Mucosa of rectum (tissue), 2 donors: ENCODE measurements around the gene ANKMY2.

Experiments
- H3K27ac ChIP-seq, 2 donors: one replicate each; pipeline ENCODE4 v1.7.0; 2013; ENCODE audit warnings: inconsistent platforms in 2 of 2, low read depth in 2 of 2, low read length in 2 of 2
- H3K27me3 ChIP-seq, 2 donors: one replicate each; pipeline ENCODE4 v1.7.0; 2013; ENCODE audit warnings: low read length in 2 of 2; ENCODE audit not compliant: control insufficient read depth in 2 of 2, insufficient read depth in 2 of 2
- H3K36me3 ChIP-seq, 2 donors: one replicate each; pipeline ENCODE4 v1.7.0; 2013; ENCODE audit warnings: low read length in 2 of 2; ENCODE audit not compliant: control insufficient read depth in 2 of 2, insufficient read depth in 2 of 2
- H3K4me1 ChIP-seq, 2 donors: one replicate each; pipeline ENCODE4 v1.7.0; 2013; ENCODE audit warnings: low read length in 2 of 2, mild to moderate bottlenecking in 1 of 2; ENCODE audit not compliant: control insufficient read depth in 2 of 2, insufficient read depth in 2 of 2
- H3K4me3 ChIP-seq, 2 donors: one replicate each; pipeline ENCODE4 v1.7.0; 2013; ENCODE audit warnings: low read length in 2 of 2
- H3K9ac ChIP-seq, 2 donors: one replicate each; pipeline ENCODE4 v1.7.0; 2013; ENCODE audit warnings: low read length in 2 of 2, low read depth in 1 of 2, mild to moderate bottlenecking in 1 of 2
- H3K9me3 ChIP-seq, 2 donors: one replicate each; pipeline ENCODE4 v1.7.0; 2013; ENCODE audit warnings: low read length in 2 of 2; ENCODE audit not compliant: control insufficient read depth in 2 of 2
- donor health status: healthy.
- donor health status: Normal muscosa, but diverticular disease.

The ANKMY2 gene

DNA sequence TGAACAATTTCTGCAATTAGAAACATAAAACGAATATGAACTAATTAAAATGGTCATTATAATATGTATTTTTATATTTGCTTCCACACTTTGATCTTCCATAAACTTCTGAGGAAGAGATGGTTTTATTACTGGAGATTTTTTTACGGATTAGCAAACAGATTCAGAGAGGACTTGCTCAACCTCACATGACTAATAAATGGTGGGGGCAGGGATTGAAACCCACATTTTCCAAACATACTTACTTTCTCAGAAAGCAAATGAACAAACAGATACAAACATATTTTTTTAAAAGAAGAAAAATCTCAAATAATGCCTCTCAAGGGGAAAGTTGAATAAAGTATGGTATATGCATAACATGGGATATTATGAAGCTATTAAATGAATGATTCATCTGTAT lies 18.3 kb downstream of the ANKMY2 start:
- H3K27me3 ChIP-seq: no peaks in the 10 kb centered on the region
- no peaks in the 10 kb centered on the region for H3K4me1 ChIP-seq
- no peak overlapping the region for H3K9ac ChIP-seq
- H3K9me3 ChIP-seq: no peaks in the 10 kb centered on the region
- H3K4me3 ChIP-seq: no peak overlapping the region
- H3K27ac ChIP-seq: no peak overlapping the region
- H3K36me3 ChIP-seq: peaks cover 7 to 32% of the 10 kb centered on the region in 2 donors

DNA sequence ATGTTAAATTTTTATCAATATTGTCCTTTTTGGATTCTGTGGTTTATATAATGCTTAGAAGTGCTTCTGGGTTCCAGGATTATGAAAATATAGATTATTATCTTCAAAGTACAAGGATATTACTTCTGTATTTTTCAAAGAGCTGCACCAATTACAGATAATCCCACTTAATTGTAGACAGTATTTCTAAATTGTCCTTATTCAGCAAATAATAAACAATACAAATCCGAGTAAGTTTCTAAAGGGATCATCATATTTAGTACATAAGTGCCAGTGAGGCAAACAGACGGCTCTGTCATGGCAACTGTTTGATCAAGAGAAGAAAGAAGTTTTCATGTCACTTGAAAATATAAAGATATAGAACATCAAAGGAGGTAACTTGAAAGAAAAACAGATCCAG lies 19.2 kb downstream of the ANKMY2 start:
- H3K9me3 ChIP-seq: no peaks in the 10 kb centered on the region
- H3K27me3 ChIP-seq: no peaks in the 10 kb centered on the region
- H3K36me3 ChIP-seq: peaks cover 9 to 32% of the 10 kb centered on the region in 2 donors
- no peaks in the 10 kb centered on the region for H3K4me1 ChIP-seq
- no peak overlapping the region for H3K27ac ChIP-seq
- no peak overlapping the region for H3K9ac ChIP-seq
- H3K4me3 ChIP-seq: no peak overlapping the region

DNA sequence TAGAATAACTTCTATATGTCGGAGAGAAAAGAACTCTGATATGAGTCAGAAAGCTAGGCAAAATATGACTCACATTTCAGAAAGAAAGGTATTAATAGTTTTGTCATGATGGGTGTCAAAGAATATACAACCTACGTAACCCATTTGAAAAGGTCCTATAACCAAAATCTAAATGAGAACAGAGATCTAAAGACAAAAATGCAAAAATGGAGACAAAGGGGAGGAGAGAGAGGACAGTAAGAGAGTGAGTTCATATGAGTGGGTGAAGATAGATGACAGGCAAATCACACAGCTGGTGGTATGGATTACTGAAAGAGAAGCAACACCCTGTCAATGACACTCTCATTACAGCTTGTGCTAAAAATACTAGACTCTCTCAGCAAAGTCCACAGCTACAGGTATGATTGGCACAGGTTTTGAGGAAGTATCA lies 25.6 kb downstream of the ANKMY2 start:
- Histone ChIP-seq H3K27ac (no peak overlapping the region), H3K9me3 (no peaks in the 10 kb centered on the region), H3K36me3 (peaks cover 32 to 34% of the 10 kb centered on the region in 2 donors), H3K9ac (no peak overlapping the region), H3K27me3 (no peaks in the 10 kb centered on the region), H3K4me1 (no peaks in the 10 kb centered on the region), H3K4me3 (no peak overlapping the region)

DNA sequence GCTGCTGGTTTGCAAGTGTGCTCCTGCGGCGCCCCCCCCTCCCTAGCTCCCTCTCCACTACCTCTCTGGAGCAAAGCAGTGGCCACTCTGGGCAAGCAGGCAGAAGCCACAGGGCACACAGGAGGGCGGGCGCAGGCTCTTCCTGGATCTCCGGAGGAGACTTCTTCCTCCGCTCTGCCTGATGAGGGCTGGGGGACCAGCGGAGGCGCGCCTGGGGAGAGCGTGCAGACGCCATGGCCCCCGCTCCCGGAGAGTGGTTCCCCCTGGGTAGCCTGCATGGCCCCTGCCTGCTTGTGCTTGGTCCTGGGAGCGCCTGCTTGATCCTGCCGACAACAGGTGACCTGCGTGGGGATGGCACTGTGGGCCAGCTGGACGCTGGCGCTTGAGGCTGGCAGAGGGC lies 29.0 kb downstream of the ANKMY2 start:
- H3K27me3 ChIP-seq: no peaks in the 10 kb centered on the region
- H3K4me3 ChIP-seq: no peak overlapping the region
- peaks cover 0 to 4% of the 10 kb centered on the region in 2 donors for H3K4me1 ChIP-seq
- no peaks in the 10 kb centered on the region for H3K9me3 ChIP-seq
- no peak overlapping the region for H3K9ac ChIP-seq
- peaks cover 23 to 36% of the 10 kb centered on the region in 2 donors for H3K36me3 ChIP-seq
- H3K27ac ChIP-seq: no peak overlapping the region

DNA sequence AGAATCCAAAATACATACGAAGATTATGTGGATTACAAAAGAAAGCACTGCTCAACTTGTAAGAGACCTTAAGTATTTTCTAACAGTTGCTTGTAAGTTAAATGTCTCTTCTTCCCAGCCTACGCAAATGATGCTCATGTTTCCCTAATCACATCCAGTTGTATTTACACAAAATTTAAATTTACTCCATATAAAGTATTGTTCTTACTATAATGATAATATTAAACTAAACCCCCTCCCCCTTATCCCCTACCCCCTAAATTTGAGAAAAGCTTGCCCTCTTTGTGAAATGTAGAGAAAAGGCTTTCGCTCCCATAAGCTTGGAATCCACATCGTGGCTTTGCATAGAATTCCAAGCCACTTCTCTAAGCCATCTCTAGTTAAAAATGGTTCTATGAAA lies 29.4 kb downstream of the ANKMY2 start:
- Histone ChIP-seq H3K4me1 (peaks cover 0 to 7% of the 10 kb centered on the region in 2 donors), H3K36me3 (peaks cover 22 to 31% of the 10 kb centered on the region in 2 donors), H3K27me3 (no peaks in the 10 kb centered on the region), H3K9ac (no peak overlapping the region), H3K9me3 (no peaks in the 10 kb centered on the region), H3K27ac (no peak overlapping the region), H3K4me3 (no peak overlapping the region)

DNA sequence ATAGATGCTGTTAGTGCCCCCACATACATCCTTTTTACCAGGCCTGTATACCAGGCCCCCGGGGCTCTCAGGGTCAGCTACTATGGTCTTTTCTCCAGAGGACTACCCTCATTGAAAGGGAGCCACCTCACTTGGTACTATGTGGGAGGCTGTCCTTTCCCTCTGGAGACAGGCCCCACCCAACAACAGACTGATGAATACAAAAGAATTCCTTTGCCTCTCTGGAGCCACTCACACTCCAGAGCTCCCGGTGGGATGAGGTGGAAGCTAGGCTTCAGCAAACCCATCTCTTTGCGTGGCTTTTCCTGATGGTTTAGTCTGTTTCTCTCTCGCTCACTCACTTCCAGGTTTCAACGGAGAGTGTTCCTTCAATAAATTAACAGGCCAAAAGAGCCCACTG lies 30.3 kb downstream of the ANKMY2 start:
- no peaks in the 10 kb centered on the region for H3K9me3 ChIP-seq
- peaks cover 21 to 28% of the 10 kb centered on the region in 2 donors for H3K36me3 ChIP-seq
- no peaks in the 10 kb centered on the region for H3K27me3 ChIP-seq
- H3K4me1 ChIP-seq: peaks cover 8 to 11% of the 10 kb centered on the region in 2 donors
- H3K9ac ChIP-seq: no peak overlapping the region
- H3K27ac ChIP-seq: no peak overlapping the region
- no peak overlapping the region for H3K4me3 ChIP-seq

DNA sequence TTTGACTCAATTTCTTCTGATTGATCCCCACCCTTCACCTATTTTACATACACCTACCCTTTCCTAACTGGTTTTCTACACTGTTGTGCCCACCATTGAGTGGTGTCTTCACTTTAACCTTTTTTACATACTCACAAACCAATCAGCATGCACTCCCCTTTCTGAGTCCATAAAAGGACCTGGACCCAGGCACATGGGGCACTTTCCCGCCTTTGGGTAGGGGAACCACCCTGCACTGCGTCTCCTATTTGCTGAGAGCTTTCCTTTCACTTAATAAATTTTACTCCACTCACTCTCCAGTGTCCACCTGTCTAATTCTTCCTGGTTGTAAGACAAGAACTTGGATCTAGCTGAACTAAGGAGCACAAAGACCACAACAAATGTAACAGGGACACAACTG lies 33.8 kb downstream of the ANKMY2 start:
- peaks cover 12 to 27% of the 10 kb centered on the region in 2 donors for H3K4me1 ChIP-seq
- no peaks in the 10 kb centered on the region for H3K9me3 ChIP-seq
- no peak overlapping the region for H3K27ac ChIP-seq
- H3K9ac ChIP-seq: no peak overlapping the region
- H3K36me3 ChIP-seq: peaks cover 20 to 27% of the 10 kb centered on the region in 2 donors
- no peaks in the 10 kb centered on the region for H3K27me3 ChIP-seq
- H3K4me3 ChIP-seq: no peak overlapping the region

DNA sequence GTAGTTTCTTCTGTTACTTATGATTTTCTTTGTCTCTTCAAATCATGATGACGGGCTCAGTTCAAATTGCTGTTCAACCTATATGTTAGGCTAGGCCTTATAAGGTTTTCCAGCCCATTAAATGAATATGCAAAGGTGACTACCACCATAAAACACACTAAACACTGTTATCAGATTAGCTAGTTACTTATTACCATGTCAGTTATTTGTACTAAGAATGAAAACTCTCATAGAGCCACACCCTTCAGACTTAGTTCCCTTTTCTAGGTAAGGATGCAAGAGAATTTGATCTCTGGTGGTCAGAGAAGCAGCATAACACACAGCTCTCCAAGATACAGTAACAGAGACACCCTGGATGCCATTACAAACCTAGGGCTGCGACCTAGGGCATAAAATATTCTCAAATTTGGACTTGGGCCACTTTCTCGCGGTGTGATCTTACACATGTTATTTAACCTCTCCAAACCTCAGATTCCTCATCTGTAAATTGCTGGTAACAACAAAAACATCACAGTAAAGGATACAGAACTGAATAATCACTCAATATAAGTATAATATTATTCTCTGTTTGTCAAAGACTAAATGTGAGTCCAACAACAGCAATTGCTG lies 35.6 kb downstream of the ANKMY2 start:
- peak overlapping the region; percentile 12 to 53 for H3K4me3 ChIP-seq
- peak overlapping the region; percentile 69 to 84 for H3K27ac ChIP-seq
- no peaks in the 10 kb centered on the region for H3K9me3 ChIP-seq
- no peak overlapping the region for H3K9ac ChIP-seq
- H3K27me3 ChIP-seq: no peaks in the 10 kb centered on the region
- peaks cover 17 to 18% of the 10 kb centered on the region in 2 donors for H3K36me3 ChIP-seq
- H3K4me1 ChIP-seq: peaks cover 12 to 27% of the 10 kb centered on the region in 2 donors

DNA sequence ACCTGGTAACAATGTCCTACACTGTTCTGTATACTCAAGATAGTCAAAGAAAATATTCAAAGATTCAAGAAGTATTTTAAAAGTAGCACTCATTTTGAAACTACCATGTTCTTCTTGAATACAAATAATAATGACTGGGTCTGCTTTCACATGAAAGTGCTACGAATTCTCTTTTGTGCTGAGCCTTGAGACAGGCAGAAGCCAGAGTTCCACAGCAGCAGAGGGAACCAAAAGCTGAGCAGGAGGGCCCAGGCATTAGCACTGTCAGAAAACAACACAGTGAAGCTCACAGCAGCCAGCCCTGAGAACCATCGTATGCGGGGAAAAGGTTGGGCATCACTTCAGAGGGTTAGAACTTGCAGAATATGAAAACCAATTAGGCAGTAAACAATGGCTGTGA lies 38.9 kb downstream of the ANKMY2 start:
- Histone ChIP-seq H3K9me3 (no peaks in the 10 kb centered on the region), H3K9ac (no peak overlapping the region), H3K27me3 (no peaks in the 10 kb centered on the region), H3K27ac (no peak overlapping the region), H3K36me3 (peaks cover 22 to 39% of the 10 kb centered on the region in 2 donors), H3K4me3 (no peak overlapping the region), H3K4me1 (peaks cover 12 to 24% of the 10 kb centered on the region in 2 donors)

DNA sequence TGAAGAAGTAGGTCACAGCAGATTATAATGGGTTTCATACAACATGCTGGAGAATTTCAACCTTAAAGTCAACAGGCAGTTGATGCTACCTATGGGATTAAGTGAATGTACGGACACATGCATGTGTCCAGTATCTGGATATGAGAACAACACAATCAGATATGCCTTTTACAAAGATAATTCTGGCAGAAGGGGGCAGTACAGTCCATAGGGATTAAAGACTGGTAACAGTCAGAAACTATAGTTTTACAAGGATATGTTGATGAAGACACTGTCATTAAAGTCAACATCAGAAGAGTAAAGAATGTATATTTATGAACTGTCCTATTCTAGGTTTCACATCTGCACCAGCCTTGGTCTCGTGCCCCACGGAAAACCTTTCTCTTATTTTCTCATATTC lies 41.5 kb downstream of the ANKMY2 start:
- H3K27ac ChIP-seq: no peak overlapping the region
- peaks cover 30 to 41% of the 10 kb centered on the region in 2 donors for H3K36me3 ChIP-seq
- no peaks in the 10 kb centered on the region for H3K27me3 ChIP-seq
- H3K9ac ChIP-seq: no peak overlapping the region
- no peak overlapping the region for H3K4me3 ChIP-seq
- H3K4me1 ChIP-seq: peaks cover 0 to 11% of the 10 kb centered on the region in 2 donors
- H3K9me3 ChIP-seq: no peaks in the 10 kb centered on the region
